GM20000 (cell line): ENCODE data around the gene XRN2.
"Not testable (repeated sequence)": the region's sequence is repeated elsewhere in the genome, so short reads cannot be mapped to it uniquely, and the experiment has no call there.

ENCODE experiments used
- DNase-seq: peaks from one replicate; pipeline ENCODE4 v3.0.0; 2012; ENCODE audit warnings: low spot score
- TF ChIP-seq, protein P1 (sequence below): IDR thresholded peaks from 2 replicates; pipeline ENCODE4 v1.5.1; 2012; ENCODE audit warnings: mild to moderate bottlenecking, control low read depth; ENCODE audit errors: extremely low read depth, missing control alignments

XRN2 gene

DNA sequence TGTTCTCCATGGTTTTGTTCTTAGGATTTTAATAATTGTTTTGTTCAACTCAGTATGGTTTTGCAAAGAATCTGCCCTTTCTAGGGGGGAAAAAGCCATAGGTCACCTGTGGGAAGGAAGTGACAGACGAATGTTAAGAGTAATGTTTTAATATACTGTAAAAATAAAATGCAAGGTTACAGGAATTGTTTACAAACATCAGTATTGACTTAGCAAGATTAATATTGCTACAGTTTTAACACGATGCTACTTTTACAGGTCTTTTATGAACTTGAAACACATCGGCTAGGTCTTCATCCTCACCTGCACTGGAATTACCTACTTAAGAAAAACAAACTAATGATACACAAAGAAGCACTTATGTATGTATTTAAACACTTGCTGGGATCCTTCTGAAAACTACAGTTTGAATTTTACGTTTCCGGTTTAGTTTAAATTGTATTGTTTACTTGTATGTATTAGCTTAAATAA is 95.9 kb downstream of the XRN2 start:
- DNase-seq, result no peak
- TF ChIP-seq, protein P1, sequence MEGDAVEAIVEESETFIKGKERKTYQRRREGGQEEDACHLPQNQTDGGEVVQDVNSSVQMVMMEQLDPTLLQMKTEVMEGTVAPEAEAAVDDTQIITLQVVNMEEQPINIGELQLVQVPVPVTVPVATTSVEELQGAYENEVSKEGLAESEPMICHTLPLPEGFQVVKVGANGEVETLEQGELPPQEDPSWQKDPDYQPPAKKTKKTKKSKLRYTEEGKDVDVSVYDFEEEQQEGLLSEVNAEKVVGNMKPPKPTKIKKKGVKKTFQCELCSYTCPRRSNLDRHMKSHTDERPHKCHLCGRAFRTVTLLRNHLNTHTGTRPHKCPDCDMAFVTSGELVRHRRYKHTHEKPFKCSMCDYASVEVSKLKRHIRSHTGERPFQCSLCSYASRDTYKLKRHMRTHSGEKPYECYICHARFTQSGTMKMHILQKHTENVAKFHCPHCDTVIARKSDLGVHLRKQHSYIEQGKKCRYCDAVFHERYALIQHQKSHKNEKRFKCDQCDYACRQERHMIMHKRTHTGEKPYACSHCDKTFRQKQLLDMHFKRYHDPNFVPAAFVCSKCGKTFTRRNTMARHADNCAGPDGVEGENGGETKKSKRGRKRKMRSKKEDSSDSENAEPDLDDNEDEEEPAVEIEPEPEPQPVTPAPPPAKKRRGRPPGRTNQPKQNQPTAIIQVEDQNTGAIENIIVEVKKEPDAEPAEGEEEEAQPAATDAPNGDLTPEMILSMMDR, result no peak

DNA sequence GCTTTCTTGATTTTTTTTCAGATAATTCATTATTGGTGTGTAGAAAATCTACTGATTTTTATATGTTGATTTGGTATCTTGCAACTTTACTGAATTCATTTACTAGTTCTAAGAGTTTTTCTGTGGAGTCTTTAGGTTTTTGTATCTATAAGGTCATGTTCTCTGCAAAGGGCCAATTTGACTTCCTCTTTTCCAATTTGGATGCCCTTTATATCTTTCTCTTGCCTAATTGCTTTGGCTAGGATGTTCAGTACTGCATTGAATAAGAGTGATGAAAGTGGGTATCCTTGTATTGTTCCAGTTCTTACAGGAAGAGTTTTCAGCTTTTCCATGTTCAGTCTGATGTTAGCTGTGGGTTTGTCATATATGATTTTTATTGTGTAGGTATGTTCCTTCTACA is 108.6 kb downstream of the XRN2 start:
- TF ChIP-seq, protein P1, result no peak
- no peak for DNase-seq

DNA sequence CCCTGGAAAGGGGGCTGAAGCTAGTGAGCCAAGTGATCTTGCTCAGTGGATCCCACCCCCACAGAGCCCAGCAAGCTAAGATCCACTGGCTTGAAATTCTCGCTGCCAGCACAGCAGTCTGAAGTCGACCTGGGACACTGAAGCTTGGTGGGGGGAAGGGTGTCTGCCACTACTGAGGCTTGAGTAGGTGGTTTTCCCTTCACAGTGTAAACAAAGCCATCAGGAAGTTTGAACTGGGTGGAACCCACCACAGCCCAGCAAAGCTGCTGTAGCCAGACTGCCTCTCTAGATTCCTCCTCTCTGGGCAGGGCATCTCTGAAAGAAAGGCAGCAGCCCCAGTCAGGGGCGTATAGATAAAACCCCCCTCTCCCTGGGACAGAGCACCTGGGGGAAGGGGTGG is 110.9 kb downstream of the XRN2 start:
- not testable (repeated sequence) for DNase-seq

DNA sequence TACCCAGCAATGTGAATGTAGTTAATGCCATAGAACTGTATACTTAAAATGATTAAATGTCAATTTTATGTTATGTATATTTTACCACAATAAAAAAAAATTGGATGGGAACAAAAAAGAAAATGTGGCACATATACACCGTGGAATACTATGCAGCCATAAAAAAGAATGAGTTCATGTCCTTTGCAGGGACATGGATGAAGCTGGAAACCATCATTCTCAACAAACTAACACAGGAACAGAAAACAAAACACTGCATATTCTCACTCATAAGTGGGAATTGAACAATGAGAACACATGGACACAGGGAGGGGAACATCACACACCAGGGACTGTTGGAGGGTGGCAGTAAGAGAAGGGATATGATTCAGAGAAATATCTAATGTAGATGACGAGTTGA is 116.0 kb downstream of the XRN2 start:
- not testable (repeated sequence) for DNase-seq

DNA sequence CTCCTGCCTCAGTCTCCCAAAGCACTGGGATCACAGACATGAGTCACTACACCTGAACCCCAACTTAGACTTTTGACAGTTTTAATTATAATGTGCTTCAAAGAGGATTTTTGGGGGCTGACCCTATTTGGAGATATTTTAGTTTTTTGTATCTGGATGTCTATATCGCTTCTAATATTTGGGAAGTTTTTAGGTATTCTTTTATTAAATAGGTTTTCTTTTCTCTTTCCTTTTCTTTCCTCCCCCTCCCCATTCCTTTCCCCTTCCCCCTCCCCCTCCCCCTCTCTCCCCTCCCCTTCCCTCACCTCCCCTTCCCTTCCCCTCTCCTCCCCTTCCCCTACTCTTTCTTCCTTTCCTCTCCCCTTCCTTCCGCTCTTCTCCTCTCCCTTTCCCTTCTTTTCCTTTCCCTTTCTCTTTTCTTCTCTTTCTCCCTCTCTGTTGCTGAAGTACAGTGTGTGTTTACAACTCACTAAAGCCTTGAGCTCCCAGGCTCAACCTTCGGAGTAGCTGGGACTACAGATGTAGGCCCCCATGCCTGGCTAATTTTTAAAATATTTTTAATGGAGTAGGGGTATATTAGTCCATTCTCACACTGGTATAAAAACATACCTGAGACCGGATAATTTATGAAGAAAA is 118.6 kb downstream of the XRN2 start:
- TF ChIP-seq, protein P1, result no peak
- no peak for DNase-seq

DNA sequence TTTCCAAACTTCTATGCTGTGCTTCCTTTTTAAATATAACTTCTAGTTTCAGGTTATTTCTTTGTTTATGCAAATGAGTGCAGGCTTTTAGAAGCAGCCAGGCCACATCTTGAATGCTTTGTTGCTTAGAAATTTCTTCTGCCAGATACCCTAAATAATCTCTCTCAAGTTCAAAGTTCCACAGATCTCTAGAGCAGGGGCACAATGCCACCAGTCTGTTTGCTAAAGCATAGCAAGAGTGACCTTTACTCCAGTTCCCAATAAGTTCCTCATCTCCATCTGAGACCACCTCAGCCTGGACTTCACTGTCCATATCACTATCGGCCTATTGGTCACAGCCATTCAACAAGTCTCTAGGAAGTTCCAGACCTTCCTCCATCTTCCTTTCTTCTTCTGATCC is 120.6 kb downstream of the XRN2 start:
- not testable (repeated sequence) for DNase-seq

DNA sequence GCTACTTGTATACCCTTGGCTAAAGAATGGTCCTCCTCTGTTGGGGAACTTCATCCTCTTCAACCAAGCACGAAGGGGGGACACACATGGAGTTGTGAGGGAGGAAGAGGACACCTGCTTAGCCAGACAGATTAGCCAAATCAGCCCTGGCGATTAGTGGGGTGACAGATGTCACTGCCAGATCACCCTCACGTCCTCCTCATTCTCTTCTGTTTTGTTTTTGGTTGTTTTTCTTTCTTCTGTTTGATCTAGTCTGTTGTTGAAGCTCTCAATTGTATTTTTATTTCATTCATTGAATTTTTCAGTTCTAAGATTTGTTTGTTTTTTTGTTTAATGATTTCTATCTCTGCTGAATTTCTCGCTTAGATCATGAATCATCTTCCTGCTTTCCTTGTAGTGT is 121.7 kb downstream of the XRN2 start:
- TF ChIP-seq, protein P1, result no peak
- DNase-seq, result no peak

DNA sequence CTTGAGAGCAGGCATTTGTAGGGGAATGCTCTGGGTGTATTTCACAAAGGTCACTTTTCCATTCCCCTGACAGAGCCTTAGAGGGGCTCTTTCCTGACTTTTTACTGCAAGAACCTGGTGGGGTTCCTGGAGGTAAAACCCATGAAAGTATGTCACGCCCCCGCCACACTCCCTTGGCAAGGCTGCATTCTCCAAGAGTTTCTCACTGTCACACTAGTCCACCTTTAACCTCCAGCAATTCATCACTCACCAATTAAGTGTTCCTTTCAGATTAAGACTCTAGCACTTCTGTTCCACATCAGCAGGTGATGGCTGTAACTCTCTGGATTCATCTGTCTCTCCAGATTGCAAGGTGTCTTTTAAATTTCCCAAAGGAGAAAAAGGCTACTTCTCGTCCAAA is 126.9 kb downstream of the XRN2 start:
- DNase-seq, result no peak
- TF ChIP-seq, protein P1, result no peak

DNA sequence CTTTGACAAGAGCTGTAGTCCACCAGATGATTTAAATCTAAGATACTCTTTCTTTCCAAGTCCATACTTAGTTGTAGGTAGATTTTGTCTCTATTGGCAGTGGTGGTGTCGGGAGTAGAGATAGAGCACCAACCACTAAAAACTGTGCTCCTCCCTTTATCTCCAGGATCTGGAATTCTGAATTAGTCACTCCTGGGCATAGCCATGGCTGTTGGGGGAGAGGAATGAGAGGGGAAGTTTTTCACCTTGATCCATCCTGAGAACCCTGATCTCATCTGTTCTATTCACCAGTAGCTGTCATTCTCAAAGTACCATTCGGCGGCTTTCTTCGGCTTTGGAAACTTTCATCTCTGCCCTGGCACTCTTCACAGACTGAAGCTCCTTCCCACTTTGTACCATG is 129.8 kb downstream of the XRN2 start:
- TF ChIP-seq, protein P1, result no peak
- DNase-seq, result no peak
